Urothelium cell line (cell line): ENCODE results near the gene CCR9.
A peak's percentile ranks its signal among the peaks of the same experiment; 100 is the strongest.

Experiments
- DNase-seq: peaks from one replicate; pipeline ENCODE4 v3.0.0; 2011; ENCODE audit warnings: low spot score, mixed read lengths
- FAIRE-seq: peaks from 2 replicates; lab custom pipeline; 2011; peaks lifted over from hg19 to GRCh38; lab: Jason Lieb, UNC

CCR9 gene

DNA sequence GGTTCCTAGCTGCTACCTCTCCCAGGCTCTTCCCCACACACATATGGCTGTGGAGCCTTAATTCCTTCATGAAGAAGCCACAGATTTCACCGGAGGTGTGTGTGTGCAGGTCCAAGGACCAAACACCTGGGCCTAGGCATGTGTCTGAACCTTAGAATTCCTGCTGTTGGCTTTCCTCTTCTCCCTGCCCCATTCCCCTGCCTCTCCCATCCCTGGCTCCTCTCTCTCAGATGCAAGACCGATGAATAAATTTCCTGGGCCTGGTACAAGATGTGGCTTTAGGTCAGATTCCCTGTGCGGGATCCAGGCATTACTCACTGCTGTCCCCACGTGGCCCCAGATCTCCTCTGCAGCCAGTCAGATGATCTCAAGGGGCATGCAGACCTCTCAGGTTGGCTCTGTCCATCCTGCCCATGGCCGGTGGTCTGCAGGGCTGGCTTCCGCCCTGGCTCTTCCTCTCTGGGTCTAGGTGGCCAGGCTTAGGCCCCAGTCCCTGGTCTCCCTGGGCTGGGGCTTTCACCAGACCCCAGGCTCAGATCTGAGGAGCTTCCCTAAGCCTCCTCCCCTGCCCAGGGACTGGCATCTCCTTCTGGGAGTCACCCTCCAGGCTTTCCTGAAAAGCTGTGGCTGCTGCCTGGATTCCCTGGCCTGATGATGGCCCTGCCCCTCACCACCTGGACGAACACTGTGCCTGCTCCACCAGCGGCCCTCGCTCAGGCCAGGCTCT is 20.5 kb downstream of the CCR9 start:
- DNase-seq (peak; percentile 41), FAIRE-seq (no peak)

DNA sequence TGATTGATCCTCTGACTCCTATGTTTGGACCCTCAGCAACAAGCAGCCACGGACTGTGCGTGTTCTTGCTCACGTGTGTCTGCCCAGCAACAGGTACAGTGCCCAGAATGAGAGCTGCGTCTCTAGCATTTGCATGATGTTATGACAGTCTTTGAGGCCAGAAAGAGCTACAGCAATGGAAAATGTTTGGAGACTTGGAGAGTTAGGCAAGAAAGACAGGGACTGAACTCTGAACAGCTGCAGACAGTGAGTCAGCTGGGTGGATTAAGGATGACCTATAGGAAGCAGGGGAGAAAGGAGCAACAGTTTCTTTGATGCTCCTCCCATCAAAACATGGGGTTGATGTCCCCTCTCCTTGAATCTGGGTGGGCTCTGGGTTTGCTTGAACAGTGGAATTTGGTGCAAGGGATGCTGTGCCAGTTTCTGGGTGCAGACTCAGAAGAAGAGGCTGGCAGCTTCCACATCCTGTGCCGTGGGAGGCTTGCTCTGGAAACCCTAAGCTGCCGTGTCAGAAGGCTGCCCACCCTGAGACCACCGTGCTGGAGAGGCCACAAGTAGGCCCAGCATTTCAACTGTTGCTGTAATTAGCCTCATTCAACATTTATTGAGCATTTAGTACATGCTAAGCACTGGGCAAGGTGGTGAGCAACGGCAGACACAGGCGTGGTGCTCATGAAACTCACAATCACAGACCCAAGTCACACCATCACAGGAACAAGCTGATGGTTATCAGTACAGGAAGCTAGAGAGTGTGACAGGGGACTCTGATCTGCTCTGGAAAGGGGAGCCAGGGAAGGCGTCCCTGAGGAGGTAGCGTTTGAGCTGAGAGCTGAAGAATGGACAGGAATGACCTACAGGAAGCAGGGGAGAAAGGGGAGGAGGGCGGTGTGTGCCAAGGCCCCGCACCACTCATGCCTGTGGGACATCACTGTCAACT is 21.7 kb downstream of the CCR9 start:
- FAIRE-seq (no peak), DNase-seq (no peak)

DNA sequence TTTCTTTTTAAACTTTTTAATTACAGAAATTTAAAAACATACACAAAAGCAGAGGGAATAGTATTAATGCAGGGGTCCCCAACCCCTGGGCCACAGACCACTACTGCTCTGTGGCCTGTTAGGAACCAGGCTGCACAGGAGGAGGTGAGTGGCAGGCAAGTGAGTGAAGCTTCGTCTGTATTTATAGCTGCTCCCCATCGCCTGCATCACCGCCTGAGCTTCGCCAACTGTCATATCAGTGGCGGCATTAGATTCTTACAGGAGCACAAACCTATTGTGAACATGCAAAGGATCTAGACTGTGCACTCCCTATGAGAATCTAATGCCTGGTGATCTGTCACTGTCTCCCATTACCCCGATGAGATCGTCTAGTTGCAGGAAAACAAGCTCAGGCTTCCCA is 22.4 kb downstream of the CCR9 start:
- DNase-seq (no peak), FAIRE-seq (no peak)

DNA sequence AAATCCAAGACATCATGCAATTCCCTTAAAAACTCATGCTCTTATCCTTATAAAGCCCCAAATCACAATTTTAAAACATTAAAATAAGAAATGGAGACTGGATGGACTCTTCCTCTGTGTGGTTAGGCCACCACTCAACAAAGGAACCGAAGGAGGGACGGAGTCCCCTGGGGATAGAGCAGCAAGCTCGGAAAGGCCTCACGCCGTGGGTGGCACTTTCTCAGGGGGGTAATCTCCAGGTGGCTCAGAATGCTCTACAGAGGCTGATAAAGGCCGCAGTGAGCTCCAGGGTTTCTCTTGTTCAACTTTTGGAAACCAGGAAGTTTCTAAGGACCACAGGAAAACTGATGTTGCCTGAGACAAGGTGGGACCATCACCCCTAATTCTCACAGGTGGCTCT is 23.2 kb downstream of the CCR9 start:
- DNase-seq = no peak
- FAIRE-seq = no peak

DNA sequence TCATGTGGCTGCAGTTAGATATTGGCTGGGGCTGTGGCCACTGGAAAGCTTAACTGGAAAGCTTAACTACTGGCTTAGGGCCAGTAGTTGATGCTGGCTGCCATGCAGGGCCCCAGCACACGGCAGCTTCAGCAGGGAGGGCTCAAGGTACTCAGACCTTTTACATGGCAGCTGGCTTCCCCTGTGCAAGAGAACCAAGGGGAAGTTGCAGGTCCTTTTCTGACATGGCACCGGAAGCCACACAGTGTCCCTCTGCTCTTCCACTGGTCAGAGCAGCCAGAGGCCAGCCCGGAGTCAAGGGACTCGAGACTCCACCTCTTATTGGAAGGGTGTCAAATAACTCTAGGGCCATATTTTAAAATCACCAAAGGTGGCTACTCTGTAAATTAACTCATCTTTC is 24.5 kb downstream of the CCR9 start:
- no peak for FAIRE-seq
- DNase-seq = no peak

DNA sequence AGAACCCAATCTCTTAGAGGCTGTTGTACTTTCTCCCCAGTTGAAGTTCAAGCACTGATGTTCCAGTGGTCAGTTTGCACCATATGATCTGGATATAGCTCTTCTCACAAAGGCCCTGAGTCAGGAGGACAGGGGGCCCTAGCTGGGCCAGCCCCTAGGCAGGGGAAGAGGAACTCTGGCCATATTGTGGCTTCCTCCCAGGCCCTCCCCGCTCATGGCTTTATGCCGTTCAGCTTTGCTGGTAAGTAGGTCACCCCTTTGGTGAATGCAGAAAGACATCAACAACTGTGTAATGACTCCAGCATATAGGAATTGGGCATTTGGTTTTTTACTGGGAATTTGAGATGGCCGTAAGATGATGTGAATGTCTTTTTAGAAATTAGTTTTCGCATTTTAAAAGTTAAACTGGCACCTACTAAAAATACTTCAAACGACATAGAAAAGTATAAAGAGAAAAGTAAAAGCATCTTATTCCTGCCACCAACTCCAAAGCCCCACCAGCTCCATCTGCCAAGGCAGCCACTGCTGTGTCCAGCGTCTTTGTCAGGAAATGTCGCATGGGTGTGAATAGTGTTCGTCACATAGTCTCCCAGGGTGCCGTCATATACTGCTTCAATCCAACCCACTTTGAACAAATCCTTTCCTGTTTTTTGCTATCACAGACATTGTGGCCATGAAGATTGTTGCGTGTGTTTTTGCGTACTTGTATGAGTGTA is 25.3 kb downstream of the CCR9 start:
- no peak for DNase-seq
- FAIRE-seq = no peak

DNA sequence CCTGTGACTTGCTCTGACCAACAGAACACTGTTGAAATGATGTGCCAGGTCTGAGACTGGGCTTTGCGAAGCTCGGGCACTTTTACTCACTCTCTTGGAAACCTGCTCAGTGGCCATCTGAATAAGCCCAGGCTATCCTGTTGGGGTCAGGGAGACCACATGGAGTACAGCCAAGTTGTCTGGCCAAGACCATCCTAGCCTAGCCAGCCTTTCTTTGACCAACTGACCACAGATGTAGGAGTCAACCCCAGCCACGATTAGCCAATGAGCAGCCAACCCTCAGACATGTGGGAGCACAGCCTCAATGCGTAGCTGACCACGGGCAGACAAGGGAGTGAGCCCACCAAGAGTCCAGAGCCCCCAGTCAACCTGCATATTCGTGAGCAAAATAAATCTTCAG is 26.1 kb downstream of the CCR9 start:
- no peak for FAIRE-seq

DNA sequence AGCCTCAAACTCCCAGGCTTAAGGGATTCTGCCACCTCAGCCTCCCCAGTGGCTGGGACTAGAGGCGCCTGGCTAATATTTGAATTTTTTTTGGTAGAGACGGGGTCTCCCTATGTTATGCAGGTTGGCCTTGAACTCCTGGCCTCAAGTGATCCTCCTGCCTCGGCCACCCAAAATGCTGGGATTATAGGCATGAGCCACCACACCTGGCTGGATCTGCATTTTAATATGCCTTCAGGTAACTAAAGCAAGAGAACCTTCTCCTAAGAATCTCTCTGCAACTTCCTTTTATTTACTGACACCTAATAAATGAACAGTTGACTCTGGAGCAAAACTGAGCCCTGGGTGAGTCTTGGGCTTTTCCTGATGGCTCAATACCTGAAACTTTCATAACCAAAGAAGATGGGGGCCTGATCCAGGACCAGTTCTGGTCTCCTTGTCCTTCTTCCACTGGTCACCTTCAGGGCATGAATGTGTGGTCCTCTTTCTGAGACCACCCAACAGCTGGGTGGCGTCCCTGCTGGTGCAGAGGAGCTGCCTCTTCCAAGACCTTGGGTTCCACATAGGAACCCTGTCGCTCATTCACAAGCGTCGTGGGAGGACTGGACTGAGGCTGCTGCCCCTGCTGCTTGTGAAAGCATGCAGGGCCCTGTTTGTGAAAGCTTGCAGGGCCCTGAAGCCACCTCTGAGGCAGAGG is 28.2 kb downstream of the CCR9 start:
- DNase-seq (no peak), FAIRE-seq (no peak)

More for the DNA sequence above, 26.1 kb downstream of the CCR9 start:
- no peak for DNase-seq

DNA sequence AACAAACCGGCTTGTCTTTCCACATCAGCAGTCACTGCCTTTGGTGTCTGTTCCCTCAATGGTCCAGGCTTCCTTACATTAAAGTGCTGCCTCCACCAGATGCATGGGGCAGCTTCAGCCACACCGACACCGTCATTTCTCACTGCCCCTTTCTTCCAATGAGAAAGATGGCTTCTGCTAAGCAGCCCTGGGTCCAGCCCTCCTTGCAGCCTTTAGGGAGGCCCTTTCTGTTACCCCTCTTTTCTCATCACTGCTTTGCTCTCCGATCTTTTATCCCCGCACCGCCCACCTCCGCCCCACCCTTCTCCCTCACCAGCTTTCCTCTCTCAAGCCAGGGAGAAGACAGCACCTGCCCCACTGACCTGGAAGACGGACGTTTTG is 28.7 kb downstream of the CCR9 start:
- DNase-seq (no peak), FAIRE-seq (no peak)

DNA sequence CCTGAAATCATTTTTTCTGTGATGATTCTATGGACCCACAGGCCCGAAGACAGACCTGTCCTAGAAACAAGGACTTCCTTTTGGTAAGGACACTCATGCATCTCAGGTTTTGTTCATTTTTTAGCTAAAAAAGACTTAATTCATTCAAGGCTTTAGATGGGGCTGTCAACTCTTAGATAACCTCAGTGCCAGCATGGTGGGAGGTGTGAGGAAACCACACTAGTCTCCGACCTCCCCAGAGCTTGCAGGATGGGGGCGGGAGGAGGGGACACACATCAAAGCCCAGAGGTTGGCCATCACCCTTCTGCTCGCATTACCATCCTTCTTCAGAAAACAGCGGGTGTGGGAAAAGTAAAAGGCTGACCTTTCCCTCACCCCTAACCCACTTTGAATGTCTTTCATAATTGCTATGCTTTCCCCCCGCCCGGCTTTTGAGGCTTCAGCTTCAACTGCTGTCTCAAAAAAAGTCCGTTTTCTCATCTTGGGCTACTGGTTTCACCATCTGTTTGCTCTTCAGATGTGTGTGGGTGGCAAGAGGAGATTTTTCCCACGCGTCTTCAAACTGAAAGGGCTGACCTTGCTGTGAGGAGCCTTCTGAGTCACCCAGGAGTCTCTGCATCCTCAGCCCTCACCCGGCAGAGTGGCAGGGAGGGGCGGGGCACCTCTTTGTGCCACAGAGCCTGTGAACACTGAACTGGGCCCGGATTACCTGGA is 29.3 kb downstream of the CCR9 start:
- no peak for FAIRE-seq
- peak; percentile 90 for DNase-seq

DNA sequence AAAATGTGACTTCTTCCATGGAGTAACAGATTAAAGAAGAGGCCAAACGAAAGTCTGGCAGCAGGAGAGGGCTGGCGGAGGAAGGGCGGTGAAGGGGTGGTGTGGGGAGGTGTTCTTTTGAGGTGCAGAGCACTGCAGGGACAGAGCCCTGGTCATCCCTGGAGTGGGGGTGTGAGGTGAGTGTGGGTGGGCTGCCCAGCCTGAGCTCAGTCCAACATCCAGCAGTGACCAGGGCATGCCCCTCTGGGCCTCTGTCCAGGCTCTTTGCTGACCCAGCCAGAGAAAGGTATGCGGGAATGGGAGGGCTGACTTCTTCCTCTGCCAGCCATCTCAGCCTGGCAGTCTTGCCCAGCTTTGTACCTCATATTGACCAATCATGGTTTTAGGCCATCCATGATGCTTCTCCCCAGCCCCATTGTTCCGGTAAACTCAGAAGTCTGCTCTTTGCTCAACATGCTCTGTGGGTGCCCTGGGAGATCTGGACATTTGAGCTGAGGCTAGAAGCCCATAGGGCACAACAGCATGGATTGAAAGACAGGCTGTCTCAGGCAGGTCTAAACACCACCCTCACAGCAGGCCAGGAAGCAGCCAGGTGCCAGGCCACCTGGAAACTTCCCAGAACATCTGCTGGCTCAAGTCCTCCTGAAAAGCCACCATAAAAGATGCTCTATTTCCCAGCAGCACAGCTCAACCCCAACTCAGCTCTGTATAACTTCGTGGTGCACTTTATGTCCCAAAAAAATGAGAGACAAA is 31.0 kb downstream of the CCR9 start:
- FAIRE-seq (no peak), DNase-seq (no peak)

DNA sequence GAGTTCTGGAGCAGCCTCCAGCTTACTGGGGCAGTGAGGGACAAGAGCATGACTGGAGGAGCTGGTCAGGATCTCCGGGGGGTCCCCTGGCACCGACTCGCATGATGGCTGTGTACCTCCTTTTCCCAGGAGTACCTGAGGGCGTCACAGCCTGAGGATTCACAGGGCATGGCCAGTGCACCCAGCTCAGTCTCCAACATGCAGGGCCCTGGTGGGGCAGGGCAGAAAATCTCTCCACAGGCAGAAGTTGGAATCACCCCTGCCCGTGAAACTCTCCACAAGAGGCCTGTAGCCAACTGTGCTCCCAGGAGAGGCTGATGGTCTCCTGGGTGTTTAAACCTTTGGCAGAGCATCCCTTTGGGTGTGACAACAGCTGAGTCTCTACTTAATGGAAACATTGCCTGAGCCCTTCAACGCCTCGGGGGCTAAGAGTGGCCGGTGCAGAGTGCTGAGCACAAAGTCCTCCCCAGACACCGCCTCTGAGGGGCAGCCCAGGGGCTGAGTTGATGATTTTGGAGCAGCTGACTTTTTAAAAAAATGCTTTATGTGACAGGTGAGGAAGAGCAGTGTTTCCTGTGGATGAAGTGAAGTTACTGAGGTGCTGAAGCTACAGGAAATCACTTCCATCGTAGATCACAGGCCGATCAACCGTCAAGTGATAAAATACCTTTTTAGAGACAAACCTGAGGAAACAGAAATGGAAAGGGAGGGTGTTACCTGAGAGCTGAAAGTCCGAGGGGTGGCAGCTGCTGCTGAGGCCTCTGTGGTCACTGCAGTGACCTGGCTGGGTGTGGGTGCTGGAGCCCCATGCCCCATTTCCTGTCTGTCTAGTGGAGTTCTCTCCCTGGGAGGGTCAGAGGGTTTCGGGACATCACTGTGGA is 35.1 kb downstream of the CCR9 start:
- FAIRE-seq (no peak), DNase-seq (no peak)

DNA sequence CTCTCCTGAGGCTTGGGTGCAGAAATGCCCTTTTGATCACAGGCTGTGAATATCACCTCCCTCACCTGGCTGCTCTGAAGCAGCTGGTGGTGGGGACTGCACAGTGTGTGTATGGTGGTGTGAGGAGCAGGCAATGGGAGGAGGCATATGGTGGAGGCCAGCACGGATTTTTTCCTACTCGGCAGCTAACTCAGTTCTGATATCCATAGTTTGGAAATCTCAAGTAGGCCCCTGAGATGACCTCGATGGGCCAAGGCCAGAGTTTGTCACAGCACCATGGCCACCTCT is 35.6 kb downstream of the CCR9 start:
- DNase-seq = no peak
- no peak for FAIRE-seq

DNA sequence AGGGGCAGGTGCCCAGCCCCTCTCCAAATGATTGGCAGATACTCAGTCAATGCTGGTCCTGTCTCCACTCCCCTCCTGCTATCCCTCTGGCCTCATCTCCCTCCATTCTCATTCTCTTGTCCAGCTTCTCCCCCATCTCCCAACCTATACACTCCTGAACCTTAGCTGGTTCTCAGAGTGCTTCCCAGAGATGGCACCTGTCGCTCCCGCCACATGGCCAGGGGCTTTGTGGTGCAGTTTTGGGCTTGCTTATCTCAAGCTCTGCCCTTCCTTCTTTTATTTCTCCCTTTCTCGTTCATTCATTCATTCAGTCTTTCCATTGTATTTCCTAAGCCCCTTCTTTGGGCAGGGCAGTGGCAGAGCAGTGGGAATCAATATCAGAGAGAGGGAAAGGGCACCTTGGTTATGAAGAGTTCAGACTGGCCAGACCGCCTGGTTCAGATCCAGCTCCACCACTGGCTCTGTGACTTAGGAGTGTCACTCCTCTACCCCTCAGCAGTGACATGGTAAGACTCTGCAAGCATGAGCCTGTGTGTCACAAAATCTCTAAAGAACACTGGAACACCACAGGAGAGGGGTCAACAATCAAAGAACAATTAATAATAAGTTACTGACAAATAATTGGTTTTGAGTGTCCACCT is 36.7 kb downstream of the CCR9 start:
- no peak for DNase-seq
- no peak for FAIRE-seq

DNA sequence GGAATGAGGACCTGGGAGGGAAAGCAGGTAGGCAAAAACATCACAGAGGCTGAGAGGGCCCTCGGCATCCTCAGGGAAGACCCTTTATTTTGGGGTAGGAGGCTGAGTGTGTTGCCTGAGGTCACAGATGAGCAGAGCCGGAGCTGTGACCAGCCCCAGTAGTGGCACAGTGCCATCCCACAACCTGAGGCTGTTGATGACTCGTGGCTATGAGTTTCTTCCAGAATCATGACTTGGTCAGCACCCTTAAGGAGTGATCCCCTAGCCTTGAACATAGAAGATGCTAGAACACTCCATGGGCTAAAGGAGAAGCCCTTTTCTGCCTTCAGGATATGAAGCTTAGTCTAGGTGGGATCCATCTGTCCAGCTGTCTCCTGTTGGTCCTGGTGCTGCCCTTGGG is 37.4 kb downstream of the CCR9 start:
- no peak for FAIRE-seq

DNA sequence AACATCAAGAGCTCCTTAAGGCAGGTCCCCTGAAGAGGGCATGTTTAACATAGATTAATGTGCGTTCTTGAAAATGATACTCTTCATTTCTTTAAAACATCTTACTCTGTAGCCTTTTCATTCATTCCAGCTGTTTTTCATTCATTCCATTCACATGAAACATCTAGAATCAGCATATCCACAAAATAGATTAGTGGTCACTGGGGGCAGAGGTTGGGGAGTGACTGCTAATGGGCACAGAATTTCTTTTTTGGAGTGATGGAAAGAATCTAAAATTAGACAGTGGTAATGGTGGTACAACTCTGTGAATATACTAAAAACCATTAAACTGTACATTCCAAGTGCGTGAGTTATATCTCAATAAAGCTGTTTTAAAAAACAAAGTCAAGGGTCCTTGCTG is 41.5 kb downstream of the CCR9 start:
- no peak for DNase-seq

More for the DNA sequence above, 37.4 kb downstream of the CCR9 start:
- no peak for DNase-seq

DNA sequence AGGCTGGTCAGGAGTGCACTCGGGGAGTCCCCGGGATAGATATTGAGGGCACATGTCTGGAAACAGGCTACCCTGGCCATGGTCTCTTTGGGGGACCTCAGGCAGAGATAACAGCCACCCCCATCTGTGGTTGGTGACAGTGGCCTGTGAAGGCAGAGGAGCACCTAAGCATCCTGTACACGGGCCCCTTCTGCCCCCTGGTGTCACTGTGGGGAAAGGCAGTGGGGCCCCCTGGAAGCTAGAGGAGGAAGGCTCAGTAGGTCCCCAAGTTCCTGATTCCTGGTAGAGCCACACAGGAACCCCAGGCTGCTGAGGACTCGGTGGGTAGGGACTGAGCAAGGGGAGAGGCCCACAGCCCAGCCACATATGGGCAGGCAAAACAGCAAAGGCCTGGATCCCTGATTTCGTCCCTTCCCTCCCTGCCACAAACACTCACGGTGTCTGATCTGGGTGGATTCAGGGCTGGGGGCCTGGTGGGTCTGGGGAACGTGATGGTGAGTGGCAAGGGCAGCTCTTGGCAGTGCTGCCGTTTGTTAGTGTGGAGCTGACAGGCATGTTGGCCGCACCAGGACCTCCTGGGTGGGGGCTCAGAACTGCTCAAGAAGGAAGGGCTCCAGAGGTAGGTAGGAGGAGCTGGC is 42.8 kb downstream of the CCR9 start:
- DNase-seq (peak; percentile 75), FAIRE-seq (no peak)

More for the DNA sequence above, 41.5 kb downstream of the CCR9 start:
- no peak for FAIRE-seq

DNA sequence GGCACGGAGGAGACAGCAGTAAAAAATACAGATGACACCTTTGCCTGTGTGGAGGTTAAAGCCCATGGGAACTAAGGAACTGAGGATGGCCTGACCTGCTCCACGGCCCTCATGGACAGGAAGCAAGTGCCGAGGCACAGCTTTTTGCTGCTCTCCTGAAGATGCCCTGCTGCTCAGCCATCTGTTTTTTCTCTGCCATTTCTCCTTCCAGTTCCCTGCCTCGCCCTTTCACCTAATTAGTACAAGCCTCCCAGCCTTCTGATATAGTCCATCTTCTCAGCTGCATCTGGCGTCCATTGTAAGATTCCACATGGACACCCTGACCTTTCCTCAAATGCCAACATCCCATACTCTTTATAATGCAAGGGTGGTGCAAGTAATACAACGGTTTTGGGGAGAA is 45.2 kb downstream of the CCR9 start:
- DNase-seq (no peak), FAIRE-seq (no peak)
